ENCODE data around the gene CYBRD1.

DNA sequence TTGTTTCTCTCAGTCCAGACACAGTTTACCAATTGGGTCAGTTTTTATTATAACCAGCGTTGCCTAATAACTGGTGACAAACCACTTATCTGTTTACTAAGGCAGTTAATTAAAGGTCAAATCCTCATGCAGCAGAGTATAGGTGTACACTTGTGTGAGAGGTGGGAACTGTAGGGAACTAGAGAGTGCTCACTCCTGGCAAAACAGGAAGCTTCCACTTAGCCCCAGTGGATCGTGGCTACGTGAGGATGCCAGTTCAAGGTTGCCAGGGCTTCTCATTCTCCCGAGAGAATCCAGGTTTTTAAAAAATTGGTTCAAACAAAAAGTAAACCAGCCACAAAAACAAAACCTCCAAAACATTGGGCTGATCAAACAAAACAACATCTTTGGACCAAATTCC, 8.1 kb downstream of the CYBRD1 start:
- TF ChIP-seq POLR2A (IDR thresholded peaks at IDR 0.05) (no peak), POLR2AphosphoS5 (IDR thresholded peaks at IDR 0.05; ENCODE audit: insufficient read depth in 1 of 2, low read depth in 1 of 2) (no peak)
- TF ChIP-seq, protein P1, sequence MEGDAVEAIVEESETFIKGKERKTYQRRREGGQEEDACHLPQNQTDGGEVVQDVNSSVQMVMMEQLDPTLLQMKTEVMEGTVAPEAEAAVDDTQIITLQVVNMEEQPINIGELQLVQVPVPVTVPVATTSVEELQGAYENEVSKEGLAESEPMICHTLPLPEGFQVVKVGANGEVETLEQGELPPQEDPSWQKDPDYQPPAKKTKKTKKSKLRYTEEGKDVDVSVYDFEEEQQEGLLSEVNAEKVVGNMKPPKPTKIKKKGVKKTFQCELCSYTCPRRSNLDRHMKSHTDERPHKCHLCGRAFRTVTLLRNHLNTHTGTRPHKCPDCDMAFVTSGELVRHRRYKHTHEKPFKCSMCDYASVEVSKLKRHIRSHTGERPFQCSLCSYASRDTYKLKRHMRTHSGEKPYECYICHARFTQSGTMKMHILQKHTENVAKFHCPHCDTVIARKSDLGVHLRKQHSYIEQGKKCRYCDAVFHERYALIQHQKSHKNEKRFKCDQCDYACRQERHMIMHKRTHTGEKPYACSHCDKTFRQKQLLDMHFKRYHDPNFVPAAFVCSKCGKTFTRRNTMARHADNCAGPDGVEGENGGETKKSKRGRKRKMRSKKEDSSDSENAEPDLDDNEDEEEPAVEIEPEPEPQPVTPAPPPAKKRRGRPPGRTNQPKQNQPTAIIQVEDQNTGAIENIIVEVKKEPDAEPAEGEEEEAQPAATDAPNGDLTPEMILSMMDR (IDR thresholded peaks at IDR 0.05) = no peak
